ENCODE measurements around the gene NECTIN1. TPM values are rescaled to one million over a fixed set of nuclear protein-coding genes. Genes with fewer than 3 reads are reported as not detected.
A peak's percentile ranks its signal among the peaks of the same experiment; 100 is the strongest.
"Not testable (repeated sequence)": the region's sequence is repeated elsewhere in the genome, so short reads cannot be mapped to it uniquely, and the experiment has no call there.

The NECTIN1 gene
- total RNA-seq, 1 experiment from 2014 or later = 3.6 TPM

- DNase-seq (ENCODE audit: low spot score) = peak; percentile 8
- in situ Hi-C loops (cut with HindIII; ENCODE audit: low sequenced_read_pairs) = no loop called here
Observed at GRCh38 chr11:119615003-119615881, 113.8 kb downstream of the NECTIN1 start.

- no peak for DNase-seq (ENCODE audit: low spot score)
- in situ Hi-C loops (cut with HindIII; ENCODE audit: low sequenced_read_pairs) = no loop called here
Observed at GRCh38 chr11:119614222-119615002, 114.6 kb downstream of the NECTIN1 start.

GRCh38 chr11:119612814-119613213, 116.2 kb downstream of the NECTIN1 start:
- in situ Hi-C loops (cut with HindIII; ENCODE audit: low sequenced_read_pairs) = no loop called here
- no peak for DNase-seq (ENCODE audit: low spot score)

GRCh38 chr11:119610836-119611426, 118.1 kb downstream of the NECTIN1 start:
- in situ Hi-C loops (cut with HindIII; ENCODE audit: low sequenced_read_pairs) = no loop called here
- no peak for DNase-seq (ENCODE audit: low spot score)

GRCh38 chr11:119608781-119609180, 120.2 kb downstream of the NECTIN1 start:
- in situ Hi-C loops (cut with HindIII; ENCODE audit: low sequenced_read_pairs) = no loop called here
- no peak for DNase-seq (ENCODE audit: low spot score)

GRCh38 chr11:119608201-119608600, 120.8 kb downstream of the NECTIN1 start:
- in situ Hi-C loops (cut with HindIII; ENCODE audit: low sequenced_read_pairs) = no loop called here
- no peak for DNase-seq (ENCODE audit: low spot score)

GRCh38 chr11:119607726-119608125, 121.3 kb downstream of the NECTIN1 start:
- in situ Hi-C loops (cut with HindIII; ENCODE audit: low sequenced_read_pairs) = no loop called here
- no peak for DNase-seq (ENCODE audit: low spot score)

- no peak for DNase-seq (ENCODE audit: low spot score)
- in situ Hi-C loops (cut with HindIII; ENCODE audit: low sequenced_read_pairs) = no loop called here
Observed at GRCh38 chr11:119605137-119605665, 123.8 kb downstream of the NECTIN1 start.

GRCh38 chr11:119602745-119603373, 126.1 kb downstream of the NECTIN1 start:
- in situ Hi-C loops (cut with HindIII; ENCODE audit: low sequenced_read_pairs) = no loop called here
- no peak for DNase-seq (ENCODE audit: low spot score)

GRCh38 chr11:119599864-119600541, 129.0 kb downstream of the NECTIN1 start:
- in situ Hi-C loops (cut with HindIII; ENCODE audit: low sequenced_read_pairs) = no loop called here

GRCh38 chr11:119595941-119596340, 133.1 kb downstream of the NECTIN1 start:
- in situ Hi-C loops (cut with HindIII; ENCODE audit: low sequenced_read_pairs); DNase-seq (ENCODE audit: low spot score): not testable (repeated sequence)

More at GRCh38 chr11:119599864-119600541, 129.0 kb downstream of the NECTIN1 start:
- DNase-seq (ENCODE audit: low spot score) = no peak

GRCh38 chr11:119594639-119595249, 134.3 kb downstream of the NECTIN1 start:
- in situ Hi-C loops (cut with HindIII; ENCODE audit: low sequenced_read_pairs) = no loop called here
- DNase-seq (ENCODE audit: low spot score) = no peak

- no peak for DNase-seq (ENCODE audit: low spot score)
- in situ Hi-C loops (cut with HindIII; ENCODE audit: low sequenced_read_pairs) = no loop called here
Observed at GRCh38 chr11:119593346-119593745, 135.7 kb downstream of the NECTIN1 start.

- in situ Hi-C loops (cut with HindIII; ENCODE audit: low sequenced_read_pairs) = no loop called here
Observed at GRCh38 chr11:119592642-119593041, 136.4 kb downstream of the NECTIN1 start.

GRCh38 chr11:119591836-119592310, 137.1 kb downstream of the NECTIN1 start:
- DNase-seq (ENCODE audit: low spot score) = no peak
- in situ Hi-C loops (cut with HindIII; ENCODE audit: low sequenced_read_pairs) = no loop called here

More at GRCh38 chr11:119592642-119593041, 136.4 kb downstream of the NECTIN1 start:
- DNase-seq (ENCODE audit: low spot score) = no peak

- DNase-seq (ENCODE audit: low spot score) = no peak
- in situ Hi-C loops (cut with HindIII; ENCODE audit: low sequenced_read_pairs) = no loop called here
Observed at GRCh38 chr11:119590651-119591351, 138.2 kb downstream of the NECTIN1 start.

GRCh38 chr11:119589001-119589400, 140.0 kb downstream of the NECTIN1 start:
- DNase-seq (ENCODE audit: low spot score) = no peak
- in situ Hi-C loops (cut with HindIII; ENCODE audit: low sequenced_read_pairs) = no loop called here
